AG04450 (cell line): ENCODE measurements around the gene PLXNA4. TPM values are rescaled to one million over a fixed set of nuclear protein-coding genes. Genes with fewer than 3 reads are reported as not detected.

Experiments
- CTCF ChIA-PET: fragments of 300-600, 350-600 bp; formaldehyde crosslinking; extraction: SDS; loops from one replicate; lab custom pipeline; 2022; ENCODE audit warnings: antibody characterized with exemption, inconsistent platforms; lab: Charles Lee
- POLR2A ChIA-PET: fragments of 350-600 bp; formaldehyde crosslinking; extraction: SDS; loops from one replicate; lab custom pipeline; 2021; ENCODE audit warnings: antibody characterized with exemption, inconsistent platforms; lab: Yijun Ruan, JAX
- DNase-seq: peaks from one replicate; pipeline ENCODE4 v3.0.0-alpha.2; 2011; ENCODE audit warnings: low read depth, low spot score
- H3K27ac ChIP-seq: one replicate; pipeline ENCODE4 v1.5.1; 2012; ENCODE audit warnings: low read depth, low read length, control low read depth
- H3K27me3 ChIP-seq: one replicate; pipeline ENCODE4 v1.6.0; 2012; ENCODE audit warnings: low read length; ENCODE audit not compliant: control insufficient read depth, insufficient read depth
- H3K4me3 ChIP-seq: 2 replicates; pipeline ENCODE4 v1.5.1; 2011; ENCODE audit warnings: mild to moderate bottlenecking, low read depth, low read length, control low read depth
- H3K9me3 ChIP-seq: 2 replicates; pipeline ENCODE4 v1.5.1; 2012; ENCODE audit warnings: low read length; ENCODE audit not compliant: control insufficient read depth, insufficient read depth
- CTCF ChIP-seq: IDR thresholded peaks from 2 replicates; pipeline ENCODE4 v1.5.1; 2011; ENCODE audit warnings: low read depth, low read length, control low read depth, inconsistent platforms
- polyA plus RNA-seq: library from polyadenylated mRNA; depleted of rRNA; stranded (reverse); fragments of >200 nt; gene quantifications from 2 replicates; pipeline ENCODE4 v1.2.3, GENCODE V29; 2011

PLXNA4 gene
- polyA plus RNA-seq, 1 experiment, result 0.05 TPM

- DNase-seq, result no peak
- ChIA-PET POLR2A (no interaction called here), CTCF (no interaction called here)
- no peaks in the 10 kb centered on the region for H3K9me3 ChIP-seq
- H3K27me3 ChIP-seq, result no peaks in the 10 kb centered on the region
- no peak overlapping the region for H3K27ac ChIP-seq
- no peak for TF ChIP-seq CTCF
- H3K4me3 ChIP-seq, result no peak overlapping the region
These were observed 426.6 kb downstream of the PLXNA4 start for GRCh38 chr7:132149436-132150304.

- no peaks in the 10 kb centered on the region for H3K9me3 ChIP-seq
- ChIA-PET POLR2A (no interaction called here), CTCF (interaction anchor here (1.6 kb wide), 1 partner anchor 290 kb away, joined by 3 read pairs; no protein-coding TSS in a partner anchor)
- no peaks in the 10 kb centered on the region for H3K27me3 ChIP-seq
- H3K27ac ChIP-seq, result no peak overlapping the region
- DNase-seq, result no peak
- no peak for TF ChIP-seq CTCF
- no peak overlapping the region for H3K4me3 ChIP-seq
These were observed 427.4 kb downstream of the PLXNA4 start for GRCh38 chr7:132148876-132149275.

GRCh38 chr7:132145466-132145865, 430.8 kb downstream of the PLXNA4 start:
- Histone ChIP-seq H3K4me3 (no peak overlapping the region), H3K27me3 (no peaks in the 10 kb centered on the region), H3K9me3 (no peaks in the 10 kb centered on the region), H3K27ac (no peak overlapping the region)
- TF ChIP-seq CTCF, result no peak
- DNase-seq, result no peak
- CTCF ChIA-PET, result no interaction called here
- POLR2A ChIA-PET, result no interaction called here

- H3K4me3 ChIP-seq, result no peak overlapping the region
- no peaks in the 10 kb centered on the region for H3K9me3 ChIP-seq
- TF ChIP-seq CTCF, result no peak
- no peak overlapping the region for H3K27ac ChIP-seq
- DNase-seq, result no peak
- CTCF ChIA-PET, result no interaction called here
- POLR2A ChIA-PET, result no interaction called here
- no peaks in the 10 kb centered on the region for H3K27me3 ChIP-seq
These were observed 431.2 kb downstream of the PLXNA4 start for GRCh38 chr7:132145063-132145462.

- DNase-seq, result no peak
- CTCF ChIA-PET, result no interaction called here
- no peak overlapping the region for H3K27ac ChIP-seq
- no peak overlapping the region for H3K4me3 ChIP-seq
- no peak for TF ChIP-seq CTCF
- POLR2A ChIA-PET, result no interaction called here
- H3K9me3 ChIP-seq, result no peaks in the 10 kb centered on the region
- no peaks in the 10 kb centered on the region for H3K27me3 ChIP-seq
These were observed 434.3 kb downstream of the PLXNA4 start for GRCh38 chr7:132142006-132142405.
